Endodermal cell (in vitro differentiated cells): ENCODE results near the gene CBFA2T2. TPM values are rescaled to one million over a fixed set of nuclear protein-coding genes. Genes with fewer than 3 reads are reported as not detected.
A peak's percentile ranks its signal among the peaks of the same experiment; 100 is the strongest.

ENCODE experiments used
- DNase-seq: peaks from one replicate; pipeline ENCODE4 v3.0.0-alpha.2; 2017
- H3K27ac ChIP-seq: 2 replicates; pipeline ENCODE4 v1.5.1; 2013; ENCODE audit warnings: mild to moderate bottlenecking, low read depth, low read length, moderate library complexity
- H3K27me3 ChIP-seq: 2 replicates; pipeline ENCODE4 v1.6.1; 2013; ENCODE audit warnings: mild to moderate bottlenecking, low read length, moderate library complexity; ENCODE audit not compliant: insufficient read depth, control insufficient read depth, poor library complexity, severe bottlenecking
- H3K36me3 ChIP-seq: 2 replicates; pipeline ENCODE4 v1.7.0; 2013; ENCODE audit warnings: mild to moderate bottlenecking, low read length, moderate library complexity; ENCODE audit not compliant: control insufficient read depth, insufficient read depth
- H3K4me1 ChIP-seq: one replicate; pipeline ENCODE4 v1.7.0; 2013; ENCODE audit warnings: low read length; ENCODE audit not compliant: control insufficient read depth, insufficient read depth
- H3K4me3 ChIP-seq: 2 replicates; pipeline ENCODE4 v1.5.1; 2013; ENCODE audit warnings: mild to moderate bottlenecking, low read length, moderate library complexity
- H3K9ac ChIP-seq: 2 replicates; pipeline ENCODE4 v1.6.1; 2013; ENCODE audit warnings: mild to moderate bottlenecking, low read length, moderate library complexity; ENCODE audit not compliant: poor library complexity, severe bottlenecking; ENCODE audit errors: extremely low read depth
- H3K9me3 ChIP-seq: 2 replicates; pipeline ENCODE4 v1.6.1; 2013; ENCODE audit warnings: mild to moderate bottlenecking, low read length, moderate library complexity; ENCODE audit not compliant: control insufficient read depth
- H3K27ac Mint-ChIP-seq: 2 replicates; pipeline ENCODE4 v1.8.0; 2020; ENCODE audit warnings: mixed read lengths
- H3K27me3 Mint-ChIP-seq: 2 replicates; pipeline ENCODE4 v1.8.0; 2021; ENCODE audit warnings: mild to moderate bottlenecking, mixed read lengths; ENCODE audit not compliant: insufficient read depth
- H3K36me3 Mint-ChIP-seq: 2 replicates; pipeline ENCODE4 v1.8.0; 2020; ENCODE audit warnings: low read depth, mixed read lengths
- H3K4me1 Mint-ChIP-seq: 2 replicates; pipeline ENCODE4 v1.8.0; 2020; ENCODE audit warnings: mixed read lengths
- H3K4me3 Mint-ChIP-seq: 2 replicates; pipeline ENCODE4 v1.8.0; 2020; ENCODE audit warnings: mild to moderate bottlenecking, moderate library complexity, mixed read lengths
- H3K9me3 Mint-ChIP-seq: 2 replicates; pipeline ENCODE4 v1.8.0; 2020; ENCODE audit warnings: mild to moderate bottlenecking, mixed read lengths
- WGBS, 2 experiments: methylation state at CpG; one replicate each; pipeline versions ENCODE4 v1.1.5 to v1.1.7; 2013; ENCODE audit warnings: missing lambda C conversion rate in 2 of 2, mixed read lengths in 1 of 2; ENCODE audit not compliant: insufficient coverage in 1 of 2, insufficient read length in 1 of 2; 5-methylcytosine and 5-hydroxymethylcytosine counted together
- total RNA-seq, 2 donors: library from RNA; stranded (reverse); fragmentation: NEBNext Ultra II Directional in 1 of 2; extraction: Animal tissue kit (Norgen Biotek cat#: 25700) in 1 of 2; gene quantifications; 2 replicates in 1 of 2; 3 replicates in 1 of 2; pipeline ENCODE4 v1.2.1, GENCODE V29; 2021
- TF ChIP-seq, protein P1 (sequence below): fragments of 200-600 bp; sonication (generic); conservative IDR thresholded peaks from 2 replicates; pipeline ENCODE4 v1.5.0; 2021; ENCODE audit warnings: antibody characterized with exemption, mild to moderate bottlenecking

Gene CBFA2T2
- total RNA-seq, 2 donors from 2014 or later: 26.8 to 32.7 TPM

DNA sequence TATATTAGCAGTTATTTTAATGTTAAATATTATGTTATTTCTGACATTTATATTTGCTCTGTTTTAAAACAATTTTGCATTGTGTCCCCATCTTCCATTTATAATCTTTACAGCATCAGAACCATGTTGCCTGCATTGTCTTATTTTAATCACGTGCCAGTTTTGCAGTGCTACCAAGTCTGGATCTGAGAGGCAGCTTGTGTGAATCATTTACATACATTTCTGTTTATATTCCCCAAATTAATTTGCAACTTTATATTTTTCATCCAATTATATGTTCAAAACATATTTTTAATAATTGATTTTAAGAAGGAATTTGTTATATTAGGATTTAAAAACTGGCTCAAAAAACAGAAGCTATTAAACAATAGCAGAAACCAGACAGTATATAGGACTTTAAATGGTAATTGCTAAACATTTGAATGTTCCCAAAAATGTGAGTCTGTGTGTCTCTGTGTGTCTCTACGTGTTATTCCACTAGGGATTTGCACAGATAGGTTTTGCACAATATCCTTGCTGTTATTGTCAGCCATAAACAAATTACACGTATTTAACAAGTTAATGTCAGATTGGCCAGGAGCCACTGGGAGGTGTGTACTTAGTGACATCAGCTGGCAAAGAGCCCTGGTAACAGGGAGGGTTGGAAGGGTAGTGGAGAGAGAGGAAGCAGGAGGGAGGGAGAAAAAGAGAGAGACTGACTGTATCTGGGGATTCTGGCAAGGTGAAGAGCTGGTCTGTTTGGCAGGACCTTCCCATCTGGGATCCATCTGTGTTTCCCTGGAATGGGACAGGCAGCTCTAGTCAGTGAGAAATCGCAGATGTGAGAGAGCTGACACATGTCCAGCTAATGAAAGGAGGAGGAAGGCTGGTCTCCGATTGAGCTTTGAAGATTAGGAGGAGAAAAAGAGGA, 72.1 kb downstream of the CBFA2T2 start:
- Histone ChIP-seq H3K27ac (peak overlapping the region; percentile 21), H3K36me3 (no peaks in the 10 kb centered on the region), H3K27me3 (no peaks in the 10 kb centered on the region), H3K9ac (no peak overlapping the region), H3K9me3 (no peaks in the 10 kb centered on the region), H3K4me3 (no peak overlapping the region), H3K4me1 (peaks cover 2% of the 10 kb centered on the region)
- peak; percentile 63 for DNase-seq
- Mint-ChIP-seq H3K4me1 (peaks cover 5% of the 10 kb centered on the region), H3K27ac (no peak overlapping the region), H3K4me3 (no peak overlapping the region), H3K36me3 (peaks cover 23% of the 10 kb centered on the region), H3K27me3 (no peaks in the 10 kb centered on the region), H3K9me3 (no peaks in the 10 kb centered on the region)
- WGBS, 2 experiments: 83 to 94% methylated on average over 2 to 5 of the region's 5 CpGs
- TF ChIP-seq, protein P1, sequence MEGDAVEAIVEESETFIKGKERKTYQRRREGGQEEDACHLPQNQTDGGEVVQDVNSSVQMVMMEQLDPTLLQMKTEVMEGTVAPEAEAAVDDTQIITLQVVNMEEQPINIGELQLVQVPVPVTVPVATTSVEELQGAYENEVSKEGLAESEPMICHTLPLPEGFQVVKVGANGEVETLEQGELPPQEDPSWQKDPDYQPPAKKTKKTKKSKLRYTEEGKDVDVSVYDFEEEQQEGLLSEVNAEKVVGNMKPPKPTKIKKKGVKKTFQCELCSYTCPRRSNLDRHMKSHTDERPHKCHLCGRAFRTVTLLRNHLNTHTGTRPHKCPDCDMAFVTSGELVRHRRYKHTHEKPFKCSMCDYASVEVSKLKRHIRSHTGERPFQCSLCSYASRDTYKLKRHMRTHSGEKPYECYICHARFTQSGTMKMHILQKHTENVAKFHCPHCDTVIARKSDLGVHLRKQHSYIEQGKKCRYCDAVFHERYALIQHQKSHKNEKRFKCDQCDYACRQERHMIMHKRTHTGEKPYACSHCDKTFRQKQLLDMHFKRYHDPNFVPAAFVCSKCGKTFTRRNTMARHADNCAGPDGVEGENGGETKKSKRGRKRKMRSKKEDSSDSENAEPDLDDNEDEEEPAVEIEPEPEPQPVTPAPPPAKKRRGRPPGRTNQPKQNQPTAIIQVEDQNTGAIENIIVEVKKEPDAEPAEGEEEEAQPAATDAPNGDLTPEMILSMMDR: no peak

DNA sequence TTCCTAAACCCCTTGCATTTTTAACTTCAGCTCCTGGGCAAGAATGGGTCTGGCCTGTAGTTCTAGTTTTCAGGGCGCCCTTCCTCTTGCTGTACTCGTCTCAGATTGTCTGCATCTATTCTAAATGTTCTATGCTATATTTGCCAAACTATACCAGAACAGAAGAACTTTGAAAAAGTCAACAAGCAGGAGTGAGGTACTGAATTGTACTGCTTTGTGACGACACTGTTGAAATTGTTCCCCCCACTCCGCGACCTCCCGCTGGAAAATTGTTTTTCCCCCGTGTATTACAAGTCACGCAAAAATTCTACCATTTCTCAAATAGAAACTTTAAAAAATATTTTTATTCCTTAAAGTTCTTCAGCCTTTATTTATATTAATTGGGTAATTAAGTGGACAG, 73.9 kb downstream of the CBFA2T2 start:
- WGBS, 2 experiments: 88 to 100% methylated on average over 2 to 8 of the region's 8 CpGs
- Mint-ChIP-seq H3K4me3 (no peak overlapping the region), H3K4me1 (peaks cover 13% of the 10 kb centered on the region), H3K27ac (no peak overlapping the region), H3K9me3 (no peaks in the 10 kb centered on the region), H3K27me3 (no peaks in the 10 kb centered on the region), H3K36me3 (peaks cover 7% of the 10 kb centered on the region)
- H3K36me3 ChIP-seq: no peaks in the 10 kb centered on the region
- H3K9me3 ChIP-seq: no peaks in the 10 kb centered on the region
- H3K4me3 ChIP-seq: no peak overlapping the region
- no peak overlapping the region for H3K9ac ChIP-seq
- TF ChIP-seq, protein P1: no peak
- H3K27me3 ChIP-seq: no peaks in the 10 kb centered on the region
- H3K4me1 ChIP-seq: peaks cover 6% of the 10 kb centered on the region
- H3K27ac ChIP-seq: no peak overlapping the region
- no peak for DNase-seq

DNA sequence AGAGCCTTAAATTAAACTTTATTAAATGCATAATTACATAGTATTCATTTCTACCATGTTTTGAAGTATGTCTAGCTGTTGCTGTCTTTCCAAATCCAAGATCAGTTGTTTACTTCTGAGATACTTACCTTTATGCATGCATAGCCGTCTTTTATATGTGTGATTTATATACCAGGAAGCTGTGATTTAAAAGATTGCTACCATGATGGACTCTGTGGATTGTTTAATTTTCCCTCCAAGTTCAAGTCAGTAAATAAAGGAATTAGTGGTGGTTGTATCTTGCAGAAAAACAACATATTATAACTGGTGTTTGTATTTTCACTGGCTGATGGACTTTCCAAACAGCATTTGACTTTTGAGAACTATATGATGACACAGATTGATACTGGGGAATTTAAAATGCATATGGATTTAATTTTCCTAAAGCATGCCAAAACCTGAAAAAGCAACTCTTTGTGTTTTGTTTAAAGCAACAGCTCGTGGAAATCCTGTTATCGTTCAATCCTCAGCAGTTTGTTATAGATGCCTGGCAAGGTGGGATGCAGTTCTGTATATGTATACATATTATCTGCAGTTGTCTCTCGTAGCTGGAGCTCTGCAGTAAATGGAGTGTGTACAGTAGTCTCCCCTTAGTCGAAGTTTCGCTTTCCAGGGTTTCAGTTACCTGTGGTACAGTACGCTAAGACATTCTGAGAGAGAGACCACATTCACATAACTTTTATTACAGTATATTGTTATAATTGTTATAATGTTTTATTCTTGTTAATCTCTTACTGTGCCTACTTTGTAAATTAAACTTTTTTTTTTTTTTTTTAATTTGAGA, 77.1 kb downstream of the CBFA2T2 start:
- Histone ChIP-seq H3K27ac (no peak overlapping the region), H3K9ac (no peak overlapping the region), H3K4me3 (no peak overlapping the region), H3K36me3 (no peaks in the 10 kb centered on the region), H3K4me1 (peaks cover 8% of the 10 kb centered on the region), H3K27me3 (no peaks in the 10 kb centered on the region), H3K9me3 (no peaks in the 10 kb centered on the region)
- no peak overlapping the region for H3K27ac Mint-ChIP-seq
- H3K27me3 Mint-ChIP-seq: no peaks in the 10 kb centered on the region
- H3K36me3 Mint-ChIP-seq: peaks cover 3% of the 10 kb centered on the region
- no peaks in the 10 kb centered on the region for H3K9me3 Mint-ChIP-seq
- DNase-seq: no peak
- TF ChIP-seq, protein P1: no peak
- WGBS, 2 experiments: 97 to 100% methylated on average over 4 to 6 of the region's 7 CpGs
- H3K4me3 Mint-ChIP-seq: no peak overlapping the region
- peaks cover 39% of the 10 kb centered on the region for H3K4me1 Mint-ChIP-seq
